GM18519 (cell line): ENCODE measurements around the gene RTN4RL2.

Source experiments
- ATAC-seq: cut with Tn5 transposase; IDR thresholded peaks from one replicate; pipeline ENCODE4 v1.9.1; 2021; ENCODE audit warnings: mild to moderate bottlenecking, moderate library complexity; ENCODE audit not compliant: unreplicated experiment, low FRiP score

The RTN4RL2 gene

DNA sequence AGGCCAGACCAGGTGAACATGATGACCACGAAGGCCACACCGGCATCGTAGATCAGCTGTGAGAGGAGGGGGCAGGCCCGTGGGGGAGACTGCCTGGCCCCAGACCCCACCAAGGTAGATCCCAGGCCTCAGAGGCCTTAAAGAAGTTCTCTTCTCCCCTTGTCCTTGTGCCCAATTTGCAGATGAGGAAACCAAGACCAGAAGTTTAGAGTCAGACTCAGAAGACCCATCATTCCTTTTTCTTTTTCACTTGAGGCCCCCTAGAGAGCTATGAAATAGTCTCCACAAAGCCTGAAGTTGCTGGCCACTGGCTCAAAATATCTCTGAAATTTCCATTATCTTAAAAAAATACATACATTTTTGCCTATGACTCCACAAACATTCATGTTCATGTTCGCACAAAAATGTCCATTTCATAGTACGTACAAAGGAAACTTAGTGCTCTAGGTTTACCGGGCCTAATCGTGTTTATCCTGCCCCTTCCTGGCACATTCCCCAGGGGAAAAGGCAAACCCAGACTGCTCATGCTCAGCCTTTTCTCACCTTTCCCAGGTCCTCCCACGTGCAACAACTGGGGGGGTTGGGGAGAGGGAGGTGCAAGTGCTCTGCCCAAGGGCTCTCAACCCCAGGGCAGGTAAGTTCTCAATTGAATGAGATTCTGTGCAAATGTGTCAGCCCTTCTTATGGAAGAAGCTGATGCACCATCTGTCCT, 35.9 kb downstream of the RTN4RL2 start:
- no peak for ATAC-seq

DNA sequence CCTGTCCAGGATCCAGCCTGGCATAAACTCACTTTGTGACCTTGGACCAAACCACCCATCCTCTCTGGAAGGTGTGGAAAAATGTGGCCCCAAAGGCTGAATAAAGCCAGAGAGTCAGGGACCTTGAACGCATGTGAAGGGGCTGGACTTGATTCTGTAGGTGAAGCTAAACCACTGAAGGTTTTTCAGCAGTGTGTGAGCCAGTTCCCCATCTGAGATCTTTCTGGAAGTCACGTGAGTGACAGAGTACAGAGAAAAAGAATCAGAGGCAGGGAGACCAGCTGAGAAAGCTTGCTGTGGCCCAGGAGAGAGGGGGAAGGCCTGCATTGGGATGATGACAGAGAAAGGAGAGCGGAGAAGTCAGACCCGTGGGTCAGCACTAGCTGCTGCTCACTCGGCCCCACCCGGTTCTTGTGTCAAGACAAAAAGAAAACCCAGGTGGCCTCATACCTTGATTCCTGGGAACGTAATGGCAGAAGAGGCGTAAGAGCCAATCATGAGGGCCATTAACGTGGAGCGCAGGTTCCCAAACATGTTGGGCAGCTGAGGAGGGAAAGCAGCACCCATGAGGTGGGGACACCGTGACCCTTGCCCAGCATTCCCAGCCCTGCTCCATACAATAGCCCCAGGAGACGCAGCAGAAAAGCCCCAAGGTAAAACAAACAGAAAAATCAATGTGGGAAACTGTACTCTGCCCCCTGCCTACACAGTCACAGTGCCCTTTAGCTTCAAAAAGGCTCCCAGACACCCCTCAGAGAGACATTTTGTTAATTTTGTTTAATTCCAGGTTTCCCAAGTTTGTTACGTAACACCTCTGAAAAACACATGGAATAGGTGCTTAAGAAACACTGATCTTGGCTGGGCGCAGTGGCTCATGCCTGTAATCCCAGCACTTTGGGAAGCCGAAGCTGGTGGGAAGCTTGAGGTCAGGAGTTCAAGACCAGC, 37.2 kb downstream of the RTN4RL2 start:
- no peak for ATAC-seq

DNA sequence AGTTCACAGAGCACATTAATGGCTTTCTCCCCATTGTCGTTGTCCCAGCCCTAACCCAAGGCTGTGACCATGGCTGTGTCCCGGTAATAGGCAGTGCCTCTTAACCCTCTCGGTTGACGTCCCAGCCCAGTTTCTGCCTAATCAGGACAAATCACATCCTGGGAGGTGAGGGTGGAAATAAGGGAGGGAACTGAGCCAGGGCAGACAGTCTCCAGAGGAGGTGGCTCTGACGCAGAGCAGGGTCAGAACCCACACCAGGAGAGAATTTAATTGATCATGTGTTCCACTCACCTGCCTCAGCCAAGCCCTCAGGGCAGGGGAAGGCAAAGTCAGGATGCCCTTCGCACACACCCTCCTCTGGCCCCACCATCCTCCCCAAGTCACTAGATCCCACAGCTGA, 38.2 kb downstream of the RTN4RL2 start:
- ATAC-seq, result no peak

DNA sequence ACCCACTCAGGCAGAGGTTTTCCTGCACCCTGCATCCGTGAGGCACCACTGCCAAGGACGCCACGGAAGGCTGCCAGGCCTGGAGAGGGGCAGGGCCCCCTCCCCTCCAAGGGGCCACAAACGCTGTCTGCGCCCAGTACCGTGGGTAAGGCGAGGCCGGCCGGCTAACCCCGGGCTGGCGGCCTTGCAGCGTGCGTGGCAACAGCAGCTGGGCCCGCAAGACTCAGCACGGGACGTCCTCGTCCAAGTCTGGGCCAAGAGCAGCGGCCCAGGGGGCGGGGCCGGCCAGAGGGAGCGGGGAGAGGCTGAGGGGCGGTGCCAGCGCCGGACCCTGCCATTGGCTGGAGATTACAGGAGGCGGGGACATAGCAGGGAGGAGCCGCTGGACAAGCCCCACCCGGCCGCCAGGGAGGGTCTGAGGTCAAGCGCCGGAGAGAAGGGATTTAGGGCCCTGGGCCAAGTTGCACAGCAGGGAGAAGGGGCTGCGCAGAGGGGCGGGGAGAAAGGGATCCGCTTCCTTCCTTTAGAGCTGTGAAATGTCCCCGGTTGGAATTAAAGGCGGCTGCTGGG, 39.2 kb downstream of the RTN4RL2 start:
- ATAC-seq, result peak; percentile 99

DNA sequence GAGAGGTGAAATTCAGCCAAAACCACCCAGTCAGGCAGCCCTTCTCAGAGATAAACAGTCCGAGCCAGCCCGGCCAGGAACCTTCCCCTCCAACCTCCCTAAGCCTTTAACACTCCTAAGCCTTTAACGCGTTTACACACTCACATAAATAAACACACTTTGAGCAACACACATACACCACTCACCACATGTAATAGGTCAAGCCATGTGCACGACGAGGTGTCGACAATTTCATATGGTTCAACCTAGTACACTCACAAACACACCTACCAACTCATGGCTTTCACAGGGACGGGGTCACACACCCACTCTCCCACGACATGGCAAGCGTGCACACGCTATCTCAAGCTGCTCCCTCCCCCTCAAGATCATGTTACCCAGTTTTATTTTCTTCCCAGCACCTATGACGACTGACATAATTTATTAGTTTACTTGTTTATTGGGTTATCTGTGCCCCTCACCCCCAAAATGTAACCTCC, 39.7 kb downstream of the RTN4RL2 start:
- ATAC-seq, result no peak

DNA sequence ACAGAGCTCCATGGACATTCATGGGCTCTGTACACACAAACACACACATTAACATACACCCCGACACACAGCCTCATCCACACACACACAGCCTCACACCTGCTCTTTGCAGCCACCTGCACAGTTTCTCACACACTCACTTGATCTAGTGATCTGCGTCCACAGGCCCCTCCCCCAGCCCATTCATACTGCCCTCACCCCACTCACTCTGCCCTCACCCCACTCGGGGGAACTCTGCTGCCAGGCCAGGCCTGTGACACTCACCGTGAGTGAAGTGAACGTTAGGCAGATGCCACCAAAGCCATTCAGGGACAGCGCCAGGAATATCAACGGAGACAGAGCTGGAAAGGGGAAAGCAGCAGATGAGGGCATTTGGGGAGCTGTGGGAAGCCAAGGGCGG, 40.2 kb downstream of the RTN4RL2 start:
- no peak for ATAC-seq

DNA sequence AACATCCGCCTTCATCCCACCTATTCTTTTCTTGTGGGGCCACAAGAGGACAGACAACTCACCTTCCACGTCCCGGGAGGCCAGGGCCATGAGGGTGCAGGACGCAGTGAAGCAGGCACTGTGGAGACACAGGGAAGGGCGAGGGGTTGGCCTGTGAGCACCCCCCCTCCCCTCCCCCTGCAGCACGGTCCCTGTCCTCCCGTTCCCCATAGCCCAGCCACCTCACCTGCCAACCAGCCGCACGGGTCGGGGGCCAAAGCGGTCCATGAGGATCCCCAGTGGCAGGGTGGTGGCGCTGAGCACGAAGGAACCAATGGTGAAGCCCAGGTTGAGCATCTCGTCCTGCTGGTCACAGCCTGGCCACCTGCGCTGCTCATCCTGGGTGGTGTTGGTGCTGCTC, 40.6 kb downstream of the RTN4RL2 start:
- ATAC-seq, result no peak

DNA sequence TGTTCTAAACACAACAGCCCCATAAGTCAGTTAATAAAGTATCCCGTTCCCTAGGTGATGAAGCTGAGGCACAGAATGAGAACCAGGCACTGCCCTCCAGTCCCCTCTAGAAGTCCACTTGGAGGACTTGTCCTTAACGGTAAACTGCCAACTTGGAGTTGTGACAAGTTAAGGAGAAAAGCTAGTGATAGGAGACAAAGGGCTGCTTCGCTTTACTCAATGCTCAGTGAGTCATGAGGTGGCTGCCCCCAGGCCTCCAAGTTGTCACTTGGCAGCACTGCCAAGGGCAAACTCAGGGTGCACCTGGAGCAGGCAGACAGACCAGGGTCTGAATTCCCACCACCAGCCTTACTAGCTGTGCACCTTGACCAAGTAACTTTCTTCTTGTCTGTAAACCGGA, 41.6 kb downstream of the RTN4RL2 start:
- no peak for ATAC-seq

DNA sequence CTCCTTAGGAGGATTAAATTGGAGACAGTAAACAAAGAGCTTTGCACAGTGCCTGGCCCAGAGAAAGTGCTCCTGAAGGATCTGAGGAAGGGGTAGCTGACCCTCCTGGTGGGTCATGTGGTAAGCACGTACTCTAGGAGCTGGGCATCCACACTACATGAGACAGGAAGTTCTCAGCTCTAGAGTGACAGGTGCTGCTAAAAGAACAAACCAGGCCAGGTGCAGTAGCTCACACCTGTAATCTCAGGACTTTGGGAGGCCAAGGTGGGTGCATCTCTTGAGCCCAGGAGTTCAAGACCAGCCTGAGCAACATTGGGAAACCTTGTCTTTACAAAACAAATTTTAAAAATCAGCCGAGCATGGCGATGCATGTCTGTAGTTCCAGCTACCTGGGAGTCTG, 42.0 kb downstream of the RTN4RL2 start:
- ATAC-seq, result no peak

DNA sequence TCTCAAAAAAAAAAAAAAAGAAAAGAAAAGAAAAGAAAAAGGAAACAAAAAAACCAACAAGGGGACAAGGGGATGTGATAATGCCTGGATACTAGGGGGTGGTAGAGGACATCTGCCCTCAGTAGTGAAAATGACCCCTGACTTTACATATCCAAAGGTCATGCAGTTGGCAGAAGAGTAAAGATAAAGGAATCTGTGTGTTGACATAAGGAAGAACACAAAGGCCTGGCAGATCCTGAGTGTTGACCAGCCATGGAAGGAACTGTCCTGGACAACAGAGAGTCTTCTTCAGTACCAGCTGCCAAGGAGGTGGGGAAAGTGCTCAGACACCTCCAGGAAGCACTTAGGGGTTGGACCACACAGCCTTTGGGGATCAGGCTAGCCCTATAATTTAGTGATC, 42.5 kb downstream of the RTN4RL2 start:
- ATAC-seq, result no peak

DNA sequence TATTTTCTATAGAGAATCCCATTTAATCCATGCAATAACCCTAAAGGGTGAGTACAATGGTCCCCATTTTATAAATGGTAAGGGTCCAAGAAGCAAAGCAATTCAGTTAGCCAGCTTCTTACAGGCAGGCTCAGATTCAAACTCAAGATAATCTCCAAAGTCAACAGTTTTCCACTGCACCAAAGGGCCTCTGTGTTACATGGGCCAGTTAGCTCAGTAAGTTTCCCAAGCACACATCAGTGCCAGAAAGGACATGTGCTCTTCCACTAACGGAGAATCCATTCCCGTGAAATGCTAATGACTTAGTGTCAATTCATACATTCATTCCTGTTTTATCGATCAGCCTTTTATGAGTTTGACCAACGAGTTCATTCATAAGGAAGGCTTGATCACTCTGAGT, 44.2 kb downstream of the RTN4RL2 start:
- no peak for ATAC-seq

DNA sequence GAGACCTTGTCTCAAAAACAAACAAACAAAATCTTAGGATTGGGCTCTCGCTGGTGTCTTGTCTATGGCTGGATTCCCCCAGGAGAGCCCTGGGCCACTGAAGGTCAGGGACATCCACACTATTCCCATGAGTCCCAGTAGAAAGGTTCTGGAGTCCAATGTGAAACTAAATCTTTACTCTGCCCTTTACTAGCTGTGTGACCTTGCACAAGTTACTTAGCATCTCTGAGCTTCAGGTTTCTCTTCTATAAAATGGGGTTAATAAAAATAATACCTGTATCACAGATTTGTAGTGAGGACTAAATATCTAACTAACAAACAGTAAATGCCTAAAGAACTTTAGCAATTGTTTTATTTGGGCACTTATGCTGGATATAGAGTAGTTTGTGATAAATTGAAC, 46.2 kb downstream of the RTN4RL2 start:
- no peak for ATAC-seq

DNA sequence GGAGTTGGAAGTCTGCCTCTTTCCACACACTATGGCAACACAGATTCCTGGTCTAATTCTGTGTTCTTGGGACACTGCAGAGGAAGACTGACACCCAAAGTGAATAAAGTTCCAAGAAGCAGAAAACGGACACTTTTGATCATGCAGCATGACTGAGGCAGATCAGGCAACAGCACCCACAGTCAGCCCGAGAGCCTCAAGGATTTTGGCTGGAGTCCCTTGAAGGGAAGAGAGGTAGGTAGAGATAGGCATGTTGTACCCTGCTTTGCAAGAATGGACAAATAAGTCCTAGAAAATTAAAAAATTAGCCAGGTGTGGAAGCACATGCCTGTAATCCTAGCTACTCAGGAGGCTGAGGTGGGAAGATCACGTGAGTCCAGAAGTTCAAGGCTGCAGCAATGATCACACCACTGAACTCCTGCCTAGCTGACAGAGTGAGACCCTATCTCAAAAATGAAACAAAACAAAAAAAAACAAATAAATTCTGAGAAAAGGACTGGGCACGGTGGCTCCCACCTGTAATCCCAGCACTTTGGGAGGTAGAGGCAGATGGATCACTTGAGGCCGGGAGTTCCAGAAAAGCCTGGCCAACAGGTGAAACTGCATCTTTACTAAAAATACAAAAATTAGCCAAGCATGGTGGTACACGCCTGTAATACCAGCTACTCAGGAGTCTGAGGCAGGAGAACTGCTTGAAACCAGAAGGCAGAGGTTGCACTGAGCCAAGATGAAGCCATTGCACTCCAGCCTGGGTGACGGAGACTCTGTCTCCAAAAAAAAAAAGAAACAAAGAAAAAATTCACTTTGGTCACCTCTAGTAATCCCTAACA, 48.2 kb downstream of the RTN4RL2 start:
- ATAC-seq, result no peak

DNA sequence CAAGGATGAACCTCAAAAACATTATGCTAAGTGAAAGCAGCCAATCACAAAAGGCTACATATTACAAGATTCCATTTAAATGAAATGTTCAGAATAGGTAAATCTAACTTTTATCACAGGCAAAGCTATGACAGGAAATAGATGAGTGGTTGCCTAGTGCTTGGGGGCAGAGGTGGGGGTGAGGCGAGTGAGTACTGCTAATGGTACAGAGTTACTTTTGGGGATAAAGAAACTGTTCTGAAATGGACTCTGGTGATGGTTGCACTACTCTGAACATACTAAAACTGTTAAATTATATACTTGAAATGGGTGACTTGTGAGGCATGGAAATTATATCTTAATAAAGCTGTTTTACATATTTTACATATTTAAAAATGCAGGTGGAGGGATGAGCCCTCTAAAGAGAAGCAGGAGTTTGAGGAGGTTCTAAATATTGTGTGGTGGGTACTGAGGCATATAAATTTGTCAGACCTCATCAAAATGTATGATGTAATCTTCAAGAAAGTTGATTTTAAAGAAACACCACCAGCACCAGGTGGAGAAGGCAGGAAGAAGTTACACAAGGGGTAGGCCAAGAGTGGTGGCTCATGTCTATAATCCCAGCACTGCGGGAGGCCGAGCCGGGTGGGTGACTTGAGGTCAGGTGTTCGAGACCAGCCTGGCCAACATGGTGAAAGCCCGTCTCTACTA, 51.6 kb downstream of the RTN4RL2 start:
- no peak for ATAC-seq

DNA sequence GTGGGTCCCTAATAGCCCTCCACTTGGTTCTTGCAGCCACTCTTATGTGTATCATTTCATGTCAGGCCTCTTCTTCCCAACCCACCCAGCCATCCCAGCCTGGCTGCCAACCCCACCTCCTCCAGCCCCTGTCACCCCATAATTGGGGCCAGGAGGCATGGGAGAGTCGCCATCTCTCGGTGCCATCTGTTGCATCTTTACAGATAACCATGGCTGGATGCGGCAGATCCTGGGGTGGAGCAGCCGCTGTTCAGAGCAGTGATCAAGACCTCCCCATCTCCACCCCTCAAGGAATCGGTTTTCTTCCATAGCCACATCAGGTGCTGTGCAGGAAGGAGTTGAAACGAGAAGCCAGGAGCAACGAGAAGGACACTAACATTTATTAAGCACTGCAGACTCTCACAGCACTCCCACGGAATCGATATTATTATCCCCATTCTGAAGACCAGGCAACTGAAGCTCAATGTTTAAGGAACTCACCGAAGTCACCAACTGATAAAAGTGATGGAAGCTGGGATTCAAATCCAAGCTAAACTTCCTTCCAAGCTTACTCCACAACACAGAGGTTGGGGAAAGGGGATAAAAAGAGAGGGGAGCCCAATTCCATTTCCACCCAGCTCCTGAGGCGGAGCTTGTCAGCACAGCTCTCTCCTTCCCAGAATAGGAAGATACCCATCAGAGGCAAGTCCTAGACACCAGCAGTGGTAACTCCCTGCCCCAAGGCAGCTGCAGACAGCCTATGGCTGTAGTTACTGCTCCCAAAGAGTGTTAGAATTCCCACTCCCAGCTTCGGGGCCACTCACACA, 52.5 kb downstream of the RTN4RL2 start:
- no peak for ATAC-seq

DNA sequence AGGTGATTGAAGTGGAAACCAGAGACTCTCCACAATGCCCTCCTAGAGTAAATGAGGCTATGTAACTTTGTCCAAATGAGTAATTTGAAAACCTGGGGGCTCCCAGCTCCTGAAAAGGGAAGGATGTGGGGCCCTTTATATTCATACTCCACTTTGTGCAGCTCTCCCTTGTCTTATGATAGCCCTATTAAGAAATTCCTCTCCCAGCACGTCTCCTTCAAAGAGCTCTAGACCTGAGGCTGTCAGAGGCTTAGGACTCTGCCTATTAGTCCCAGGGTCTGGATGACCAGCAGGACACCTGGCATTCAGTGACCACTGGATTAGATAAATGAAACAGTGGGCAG, 53.1 kb downstream of the RTN4RL2 start:
- ATAC-seq, result no peak

DNA sequence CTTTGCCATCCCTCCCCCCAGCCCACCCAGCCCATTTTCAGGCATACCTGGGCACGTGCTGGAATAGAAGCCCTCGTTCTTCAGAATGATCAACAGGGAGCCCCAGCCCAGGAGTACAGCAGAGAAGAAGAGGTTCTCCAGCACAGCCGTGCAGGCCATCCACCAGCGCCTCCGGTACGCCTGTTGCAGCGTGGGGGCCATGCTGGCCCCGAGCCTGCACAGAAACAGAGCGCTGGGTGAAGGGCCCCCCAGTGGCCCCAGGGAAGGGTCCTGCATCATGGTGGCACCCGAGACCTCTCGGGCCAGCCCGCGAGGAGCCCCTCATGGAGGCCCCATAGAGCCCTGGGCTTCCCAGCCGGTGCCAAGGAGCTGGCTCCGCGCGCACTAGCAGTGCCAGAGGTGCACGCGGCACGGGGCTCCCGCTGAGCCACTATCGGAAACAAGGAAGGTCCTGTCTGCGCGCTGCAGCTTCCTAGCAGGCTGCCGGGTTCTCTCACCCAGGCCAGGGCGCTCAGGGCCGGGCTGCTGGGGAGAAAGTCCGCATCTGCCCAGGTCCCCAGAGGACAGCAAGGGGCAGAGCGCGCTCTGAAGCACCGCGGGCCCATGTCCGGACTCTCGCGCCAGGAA, 53.7 kb downstream of the RTN4RL2 start:
- no peak for ATAC-seq

DNA sequence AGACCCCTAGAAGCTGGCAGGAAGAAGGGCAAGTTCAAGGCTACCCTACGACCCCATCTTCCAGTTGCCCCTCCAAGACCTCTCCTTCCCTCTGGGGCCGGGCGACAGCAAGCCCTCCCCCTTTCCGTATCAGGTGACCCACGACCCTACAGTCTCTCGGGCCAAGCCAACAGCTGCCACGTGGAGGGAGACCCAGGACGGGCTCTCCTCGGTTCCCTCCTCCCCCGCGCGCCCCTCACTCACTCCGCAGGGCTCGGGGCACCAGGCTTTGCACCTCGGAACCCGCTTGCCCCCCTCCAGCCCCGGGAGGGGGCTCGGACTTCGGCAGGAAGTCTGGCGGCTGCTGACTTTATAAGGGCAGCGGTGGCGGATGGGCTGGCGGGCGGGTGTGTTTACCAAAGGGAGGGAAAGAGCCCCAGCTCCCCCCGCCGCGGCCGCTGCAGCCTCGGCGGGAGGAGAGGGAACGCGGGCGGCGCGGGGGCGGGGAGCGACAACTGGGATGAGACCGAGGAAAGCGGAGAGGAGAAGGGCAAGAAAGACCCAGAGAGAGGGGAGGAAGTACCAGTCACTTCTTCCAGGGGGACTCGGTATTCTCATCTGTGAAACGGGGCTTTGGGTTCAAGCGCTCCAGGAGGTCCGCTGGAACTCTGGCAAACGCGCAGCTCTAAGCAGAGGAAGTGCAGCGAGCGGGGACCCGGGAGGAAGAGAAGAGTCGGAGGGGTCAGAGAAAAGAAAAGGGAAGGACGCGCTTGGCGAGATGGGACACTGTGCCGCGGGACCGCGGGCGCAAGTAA, 54.4 kb downstream of the RTN4RL2 start:
- no peak for ATAC-seq
